SIG-M5 treated with dmso at 0.1 percent for 504 hours (cell line): Measurements from ENCODE around the gene CDT1.
A peak's percentile ranks its signal among the peaks of the same experiment; 100 is the strongest.
"Not testable (repeated sequence)": the region's sequence is repeated elsewhere in the genome, so short reads cannot be mapped to it uniquely, and the experiment has no call there.

Experiments
- DNase-seq: peaks from one replicate; lab custom pipeline; 2025; ENCODE audit not compliant: unreplicated experiment; lab: John Stamatoyannopoulos, UW

Gene CDT1

GRCh38 chr16:88768071-88768783, 35.4 kb upstream of the CDT1 start:
- DNase-seq: no peak

GRCh38 chr16:88769617-88770460, 33.8 kb upstream of the CDT1 start:
- DNase-seq: peak; percentile 38

- DNase-seq: peak; percentile 72
These were observed 32.9 kb upstream of the CDT1 start for GRCh38 chr16:88770461-88771293.

GRCh38 chr16:88771294-88771772, 32.3 kb upstream of the CDT1 start:
- DNase-seq: no peak

GRCh38 chr16:88771781-88772180, 31.8 kb upstream of the CDT1 start:
- DNase-seq: not testable (repeated sequence)

- DNase-seq: no peak
These were observed 30.4 kb upstream of the CDT1 start for GRCh38 chr16:88772871-88773811.

- DNase-seq: no peak
These were observed 29.7 kb upstream of the CDT1 start for GRCh38 chr16:88773812-88774291.

GRCh38 chr16:88774544-88775393, 28.8 kb upstream of the CDT1 start:
- DNase-seq: no peak

GRCh38 chr16:88775825-88776224, 27.8 kb upstream of the CDT1 start:
- no peak for DNase-seq

- no peak for DNase-seq
These were observed 25.9 kb upstream of the CDT1 start for GRCh38 chr16:88777471-88778270.

GRCh38 chr16:88778271-88778525, 25.4 kb upstream of the CDT1 start:
- DNase-seq: no peak

- DNase-seq: no peak
These were observed 25.0 kb upstream of the CDT1 start for GRCh38 chr16:88778541-88779065.

GRCh38 chr16:88779406-88780141, 24.0 kb upstream of the CDT1 start:
- no peak for DNase-seq

- DNase-seq: no peak
These were observed 23.2 kb upstream of the CDT1 start for GRCh38 chr16:88780142-88781062.

GRCh38 chr16:88781140-88782077, 22.2 kb upstream of the CDT1 start:
- DNase-seq: peak; percentile 65
